Measurements from ENCODE around the gene CCDC107.

DNA sequence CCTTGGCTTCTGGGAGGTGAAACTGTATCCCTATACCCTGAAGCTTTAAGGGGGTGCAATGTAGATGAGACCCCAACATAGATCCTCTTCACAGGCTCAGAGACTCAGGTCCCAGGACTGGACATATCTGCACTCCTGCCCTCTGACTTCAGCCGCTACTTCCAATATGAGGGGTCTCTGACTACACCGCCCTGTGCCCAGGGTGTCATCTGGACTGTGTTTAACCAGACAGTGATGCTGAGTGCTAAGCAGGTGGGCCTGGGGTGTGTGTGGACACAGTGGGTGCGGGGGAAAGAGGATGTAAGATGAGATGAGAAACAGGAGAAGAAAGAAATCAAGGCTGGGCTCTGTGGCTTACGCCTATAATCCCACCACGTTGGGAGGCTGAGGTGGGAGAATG lies 21.0 kb downstream of the CCDC107 start:
- TF ChIP-seq, protein P1, sequence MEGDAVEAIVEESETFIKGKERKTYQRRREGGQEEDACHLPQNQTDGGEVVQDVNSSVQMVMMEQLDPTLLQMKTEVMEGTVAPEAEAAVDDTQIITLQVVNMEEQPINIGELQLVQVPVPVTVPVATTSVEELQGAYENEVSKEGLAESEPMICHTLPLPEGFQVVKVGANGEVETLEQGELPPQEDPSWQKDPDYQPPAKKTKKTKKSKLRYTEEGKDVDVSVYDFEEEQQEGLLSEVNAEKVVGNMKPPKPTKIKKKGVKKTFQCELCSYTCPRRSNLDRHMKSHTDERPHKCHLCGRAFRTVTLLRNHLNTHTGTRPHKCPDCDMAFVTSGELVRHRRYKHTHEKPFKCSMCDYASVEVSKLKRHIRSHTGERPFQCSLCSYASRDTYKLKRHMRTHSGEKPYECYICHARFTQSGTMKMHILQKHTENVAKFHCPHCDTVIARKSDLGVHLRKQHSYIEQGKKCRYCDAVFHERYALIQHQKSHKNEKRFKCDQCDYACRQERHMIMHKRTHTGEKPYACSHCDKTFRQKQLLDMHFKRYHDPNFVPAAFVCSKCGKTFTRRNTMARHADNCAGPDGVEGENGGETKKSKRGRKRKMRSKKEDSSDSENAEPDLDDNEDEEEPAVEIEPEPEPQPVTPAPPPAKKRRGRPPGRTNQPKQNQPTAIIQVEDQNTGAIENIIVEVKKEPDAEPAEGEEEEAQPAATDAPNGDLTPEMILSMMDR (conservative IDR thresholded peaks at IDR 0.05; ENCODE audit: low read depth, low read length) = no peak
- TF ChIP-seq EZH2 (IDR thresholded peaks at IDR 0.05; ENCODE audit: low read length, unreplicated experiment) = no peak

Data from PC-3 (cell line).